Measurements from ENCODE around the gene TUBB1. TPM values are rescaled to one million over a fixed set of nuclear protein-coding genes. Genes with fewer than 3 reads are reported as not detected.

The TUBB1 gene
- total and polyA plus RNA-seq, 2 of the 13 experiments (the other 11 are each of a cell fraction or from before 2014, with no cell fraction given), result 0.11 to 57.6 TPM

DNA sequence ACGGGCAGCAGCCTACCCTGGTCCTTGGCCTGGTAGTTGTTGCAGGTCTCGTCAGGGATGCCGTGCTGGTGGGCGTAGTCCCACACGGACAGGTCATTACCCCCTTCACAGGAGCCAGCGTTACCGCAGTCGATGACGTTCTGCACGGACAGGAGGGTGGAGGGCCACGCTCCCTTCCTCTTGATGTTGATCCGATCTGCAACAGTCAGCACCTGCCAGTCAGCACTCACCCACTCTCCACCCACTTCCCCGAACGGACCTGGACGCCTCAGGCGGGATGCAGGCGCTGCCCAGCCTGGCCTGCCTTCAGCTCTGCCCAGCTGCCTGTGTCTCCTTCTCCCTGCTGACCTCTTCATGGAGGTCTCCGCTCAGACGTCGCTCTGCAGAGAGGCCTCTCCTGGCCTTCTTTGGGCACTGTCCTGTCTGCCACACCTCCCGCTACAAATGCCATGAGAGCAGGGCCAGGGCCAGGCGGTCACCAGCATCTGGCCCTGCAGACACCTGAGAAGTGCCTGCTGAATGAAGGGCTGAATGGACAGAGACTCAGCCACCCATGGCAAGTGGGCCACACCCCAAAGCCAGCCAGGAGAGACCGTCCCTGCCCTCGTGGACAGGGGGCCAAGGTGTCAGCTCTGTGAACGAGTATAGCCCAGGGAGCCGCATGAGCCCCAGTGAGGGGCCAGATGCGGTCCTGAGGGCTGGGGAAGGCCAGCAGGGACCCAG is 17.6 kb upstream of the TUBB1 start (continued):
- TF ChIP-seq SP2 (CRISPR knock-in tag; IDR thresholded peaks at IDR 0.05) (peak; percentile 1; the same call in 1 of the 2 replicates), PCBP1 (IDR thresholded peaks at IDR 0.05; ENCODE audit: borderline replicate concordance, low read depth, low read length) (0 out of 2 replicates have a peak, but pooled peaks have one; percentile 7), ZFAT (CRISPR knock-in tag; conservative IDR thresholded peaks at IDR 0.05) (no peak), RBM22 (optimal IDR thresholded peaks at IDR 0.05; ENCODE audit: low read length) (no peak), SOX5 (CRISPR knock-in tag; IDR thresholded peaks at IDR 0.05; ENCODE audit: borderline replicate concordance) (no peak), ZNF605 (CRISPR knock-in tag; IDR thresholded peaks at IDR 0.05) (no peak), ZNF224 (CRISPR knock-in tag; IDR thresholded peaks at IDR 0.05) (no peak), THAP8 (CRISPR knock-in tag; IDR thresholded peaks at IDR 0.05; ENCODE audit: borderline replicate concordance) (no peak), ZNF713 (CRISPR knock-in tag; IDR thresholded peaks at IDR 0.05) (no peak), ATF4 (CRISPR knock-in tag; IDR thresholded peaks at IDR 0.05) (no peak), TCF7 (IDR thresholded peaks at IDR 0.05; ENCODE audit: low read depth) (no peak), ZNF556 (CRISPR knock-in tag; IDR thresholded peaks at IDR 0.05; ENCODE audit: borderline replicate concordance) (0 out of 2 replicates have a peak, but pooled peaks have one; percentile 11), MLLT10 (CRISPR knock-in tag; IDR thresholded peaks at IDR 0.05) (no peak)
- TF ChIP-seq, protein P1, sequence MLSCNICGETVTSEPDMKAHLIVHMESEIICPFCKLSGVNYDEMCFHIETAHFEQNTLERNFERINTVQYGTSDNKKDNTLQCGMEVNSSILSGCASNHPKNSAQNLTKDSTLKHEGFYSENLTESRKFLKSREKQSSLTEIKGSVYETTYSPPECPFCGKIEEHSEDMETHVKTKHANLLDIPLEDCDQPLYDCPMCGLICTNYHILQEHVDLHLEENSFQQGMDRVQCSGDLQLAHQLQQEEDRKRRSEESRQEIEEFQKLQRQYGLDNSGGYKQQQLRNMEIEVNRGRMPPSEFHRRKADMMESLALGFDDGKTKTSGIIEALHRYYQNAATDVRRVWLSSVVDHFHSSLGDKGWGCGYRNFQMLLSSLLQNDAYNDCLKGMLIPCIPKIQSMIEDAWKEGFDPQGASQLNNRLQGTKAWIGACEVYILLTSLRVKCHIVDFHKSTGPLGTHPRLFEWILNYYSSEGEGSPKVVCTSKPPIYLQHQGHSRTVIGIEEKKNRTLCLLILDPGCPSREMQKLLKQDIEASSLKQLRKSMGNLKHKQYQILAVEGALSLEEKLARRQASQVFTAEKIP (CRISPR knock-in tag; IDR thresholded peaks at IDR 0.05; ENCODE audit: borderline replicate concordance), result no peak
- TF ChIP-seq, protein P2, sequence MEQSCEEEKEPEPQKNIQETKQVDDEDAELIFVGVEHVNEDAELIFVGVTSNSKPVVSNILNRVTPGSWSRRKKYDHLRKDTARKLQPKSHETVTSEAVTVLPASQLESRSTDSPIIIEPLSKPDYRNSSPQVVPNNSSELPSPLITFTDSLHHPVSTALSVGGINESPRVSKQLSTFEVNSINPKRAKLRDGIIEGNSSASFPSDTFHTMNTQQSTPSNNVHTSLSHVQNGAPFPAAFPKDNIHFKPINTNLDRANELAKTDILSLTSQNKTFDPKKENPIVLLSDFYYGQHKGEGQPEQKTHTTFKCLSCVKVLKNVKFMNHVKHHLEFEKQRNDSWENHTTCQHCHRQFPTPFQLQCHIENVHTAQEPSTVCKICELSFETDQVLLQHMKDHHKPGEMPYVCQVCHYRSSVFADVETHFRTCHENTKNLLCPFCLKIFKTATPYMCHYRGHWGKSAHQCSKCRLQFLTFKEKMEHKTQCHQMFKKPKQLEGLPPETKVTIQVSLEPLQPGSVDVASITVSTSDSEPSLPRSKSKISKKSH (CRISPR knock-in tag; IDR thresholded peaks at IDR 0.05; ENCODE audit: borderline replicate concordance), result 0 out of 2 replicates have a peak, but pooled peaks have one; percentile 20
- TF ChIP-seq, protein P3, sequence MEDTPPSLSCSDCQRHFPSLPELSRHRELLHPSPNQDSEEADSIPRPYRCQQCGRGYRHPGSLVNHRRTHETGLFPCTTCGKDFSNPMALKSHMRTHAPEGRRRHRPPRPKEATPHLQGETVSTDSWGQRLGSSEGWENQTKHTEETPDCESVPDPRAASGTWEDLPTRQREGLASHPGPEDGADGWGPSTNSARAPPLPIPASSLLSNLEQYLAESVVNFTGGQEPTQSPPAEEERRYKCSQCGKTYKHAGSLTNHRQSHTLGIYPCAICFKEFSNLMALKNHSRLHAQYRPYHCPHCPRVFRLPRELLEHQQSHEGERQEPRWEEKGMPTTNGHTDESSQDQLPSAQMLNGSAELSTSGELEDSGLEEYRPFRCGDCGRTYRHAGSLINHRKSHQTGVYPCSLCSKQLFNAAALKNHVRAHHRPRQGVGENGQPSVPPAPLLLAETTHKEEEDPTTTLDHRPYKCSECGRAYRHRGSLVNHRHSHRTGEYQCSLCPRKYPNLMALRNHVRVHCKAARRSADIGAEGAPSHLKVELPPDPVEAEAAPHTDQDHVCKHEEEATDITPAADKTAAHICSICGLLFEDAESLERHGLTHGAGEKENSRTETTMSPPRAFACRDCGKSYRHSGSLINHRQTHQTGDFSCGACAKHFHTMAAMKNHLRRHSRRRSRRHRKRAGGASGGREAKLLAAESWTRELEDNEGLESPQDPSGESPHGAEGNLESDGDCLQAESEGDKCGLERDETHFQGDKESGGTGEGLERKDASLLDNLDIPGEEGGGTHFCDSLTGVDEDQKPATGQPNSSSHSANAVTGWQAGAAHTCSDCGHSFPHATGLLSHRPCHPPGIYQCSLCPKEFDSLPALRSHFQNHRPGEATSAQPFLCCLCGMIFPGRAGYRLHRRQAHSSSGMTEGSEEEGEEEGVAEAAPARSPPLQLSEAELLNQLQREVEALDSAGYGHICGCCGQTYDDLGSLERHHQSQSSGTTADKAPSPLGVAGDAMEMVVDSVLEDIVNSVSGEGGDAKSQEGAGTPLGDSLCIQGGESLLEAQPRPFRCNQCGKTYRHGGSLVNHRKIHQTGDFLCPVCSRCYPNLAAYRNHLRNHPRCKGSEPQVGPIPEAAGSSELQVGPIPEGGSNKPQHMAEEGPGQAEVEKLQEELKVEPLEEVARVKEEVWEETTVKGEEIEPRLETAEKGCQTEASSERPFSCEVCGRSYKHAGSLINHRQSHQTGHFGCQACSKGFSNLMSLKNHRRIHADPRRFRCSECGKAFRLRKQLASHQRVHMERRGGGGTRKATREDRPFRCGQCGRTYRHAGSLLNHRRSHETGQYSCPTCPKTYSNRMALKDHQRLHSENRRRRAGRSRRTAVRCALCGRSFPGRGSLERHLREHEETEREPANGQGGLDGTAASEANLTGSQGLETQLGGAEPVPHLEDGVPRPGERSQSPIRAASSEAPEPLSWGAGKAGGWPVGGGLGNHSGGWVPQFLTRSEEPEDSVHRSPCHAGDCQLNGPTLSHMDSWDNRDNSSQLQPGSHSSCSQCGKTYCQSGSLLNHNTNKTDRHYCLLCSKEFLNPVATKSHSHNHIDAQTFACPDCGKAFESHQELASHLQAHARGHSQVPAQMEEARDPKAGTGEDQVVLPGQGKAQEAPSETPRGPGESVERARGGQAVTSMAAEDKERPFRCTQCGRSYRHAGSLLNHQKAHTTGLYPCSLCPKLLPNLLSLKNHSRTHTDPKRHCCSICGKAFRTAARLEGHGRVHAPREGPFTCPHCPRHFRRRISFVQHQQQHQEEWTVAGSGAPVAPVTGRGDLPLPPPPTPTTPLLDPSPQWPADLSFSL (CRISPR knock-in tag; IDR thresholded peaks at IDR 0.05), result no peak
